ENCODE data around the gene PTPRT. TPM values are rescaled to one million over a fixed set of nuclear protein-coding genes. Genes with fewer than 3 reads are reported as not detected.

Gene PTPRT
- polyA plus RNA-seq, 2 of the 4 experiments (the other 2 are of a cell fraction), result not detected

- WGBS (ENCODE audit: missing lambda C conversion rate), result 85% methylated on average over 1 of the region's 1 CpG
- FAIRE-seq (no peak), DNase-seq (ENCODE audit: low read depth in 1 of 2, low spot score in 1 of 2) (no peak), ATAC-seq (no peak)
- no peak overlapping the region for H3K4me2 ChIP-seq
- H3K9me3 ChIP-seq, result no peaks in the 10 kb centered on the region
- H3K4me3 ChIP-seq, result no peak overlapping the region
- TF ChIP-seq, protein P1, sequence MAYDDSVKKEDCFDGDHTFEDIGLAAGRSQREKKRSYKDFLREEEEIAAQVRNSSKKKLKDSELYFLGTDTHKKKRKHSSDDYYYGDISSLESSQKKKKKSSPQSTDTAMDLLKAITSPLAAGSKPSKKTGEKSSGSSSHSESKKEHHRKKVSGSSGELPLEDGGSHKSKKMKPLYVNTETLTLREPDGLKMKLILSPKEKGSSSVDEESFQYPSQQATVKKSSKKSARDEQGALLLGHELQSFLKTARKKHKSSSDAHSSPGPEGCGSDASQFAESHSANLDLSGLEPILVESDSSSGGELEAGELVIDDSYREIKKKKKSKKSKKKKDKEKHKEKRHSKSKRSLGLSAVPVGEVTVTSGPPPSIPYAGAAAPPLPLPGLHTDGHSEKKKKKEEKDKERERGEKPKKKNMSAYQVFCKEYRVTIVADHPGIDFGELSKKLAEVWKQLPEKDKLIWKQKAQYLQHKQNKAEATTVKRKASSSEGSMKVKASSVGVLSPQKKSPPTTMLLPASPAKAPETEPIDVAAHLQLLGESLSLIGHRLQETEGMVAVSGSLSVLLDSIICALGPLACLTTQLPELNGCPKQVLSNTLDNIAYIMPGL (CRISPR knock-in tag; IDR thresholded peaks at IDR 0.05; ENCODE audit: borderline replicate concordance), result no peak
- TF ChIP-seq CHD4 (IDR thresholded peaks at IDR 0.05; ENCODE audit: borderline replicate concordance) (no peak), RFX5 (IDR thresholded peaks at IDR 0.05) (no peak), KDM5A (IDR thresholded peaks at IDR 0.05) (no peak), TFCP2L1 (CRISPR knock-in tag; IDR thresholded peaks at IDR 0.05) (no peak), SREBF2 (IDR thresholded peaks at IDR 0.05) (no peak), REST (IDR thresholded peaks at IDR 0.05) (no peak), NR3C1 (IDR thresholded peaks at IDR 0.05) (no peak), CBX8 (IDR thresholded peaks at IDR 0.05) (no peak), EHMT2 (IDR thresholded peaks at IDR 0.05; ENCODE audit: low read depth) (no peak), SMC3 (IDR thresholded peaks at IDR 0.05) (no peak), RAD21 (conservative IDR thresholded peaks at IDR 0.05 in 1 of 2, IDR thresholded peaks at IDR 0.05 in 1 of 2) (no peak), HDAC2 (IDR thresholded peaks at IDR 0.05) (no peak), CHD2 (IDR thresholded peaks at IDR 0.05; ENCODE audit: low read length, partially characterized antibody) (no peak), USF2 (IDR thresholded peaks at IDR 0.05) (no peak), MAZ (IDR thresholded peaks at IDR 0.05; ENCODE audit: borderline replicate concordance, low read depth, low read length) (no peak), CEBPB (IDR thresholded peaks at IDR 0.05) (no peak)
- TF ChIP-seq, protein P2, sequence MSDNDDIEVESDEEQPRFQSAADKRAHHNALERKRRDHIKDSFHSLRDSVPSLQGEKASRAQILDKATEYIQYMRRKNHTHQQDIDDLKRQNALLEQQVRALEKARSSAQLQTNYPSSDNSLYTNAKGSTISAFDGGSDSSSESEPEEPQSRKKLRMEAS (IDR thresholded peaks at IDR 0.05), result no peak
- TF ChIP-seq, protein P3, sequence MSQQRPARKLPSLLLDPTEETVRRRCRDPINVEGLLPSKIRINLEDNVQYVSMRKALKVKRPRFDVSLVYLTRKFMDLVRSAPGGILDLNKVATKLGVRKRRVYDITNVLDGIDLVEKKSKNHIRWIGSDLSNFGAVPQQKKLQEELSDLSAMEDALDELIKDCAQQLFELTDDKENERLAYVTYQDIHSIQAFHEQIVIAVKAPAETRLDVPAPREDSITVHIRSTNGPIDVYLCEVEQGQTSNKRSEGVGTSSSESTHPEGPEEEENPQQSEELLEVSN (IDR thresholded peaks at IDR 0.05; ENCODE audit: borderline replicate concordance, low read depth), result no peak
- POLR2A ChIA-PET, result no interaction called here
- H3K27ac ChIP-seq, result no peak overlapping the region
- CTCF ChIA-PET, result no interaction called here
- no peaks in the 10 kb centered on the region for H3K4me1 ChIP-seq
Measured at GRCh38 chr20:43015566-43015965, 174.1 kb downstream of the PTPRT start.

- CTCF ChIA-PET, result no interaction called here
- ATAC-seq (no peak), FAIRE-seq (no peak), DNase-seq (ENCODE audit: low read depth in 1 of 2, low spot score in 1 of 2) (no peak)
- POLR2A ChIA-PET, result no interaction called here
- Histone ChIP-seq H3K27ac (no peak overlapping the region), H3K4me2 (no peak overlapping the region), H3K4me3 (no peak overlapping the region), H3K9me3 (no peaks in the 10 kb centered on the region), H3K4me1 (no peaks in the 10 kb centered on the region)
- 3% methylated on average over 6 of the region's 6 CpGs for WGBS (ENCODE audit: missing lambda C conversion rate)
- TF ChIP-seq, protein P1 (CRISPR knock-in tag; IDR thresholded peaks at IDR 0.05; ENCODE audit: borderline replicate concordance), result no peak
- TF ChIP-seq USF2 (IDR thresholded peaks at IDR 0.05) (no peak), ZC3H11A (IDR thresholded peaks at IDR 0.05) (no peak), KDM5A (IDR thresholded peaks at IDR 0.05) (no peak), JUNB (IDR thresholded peaks at IDR 0.05) (no peak), MAZ (IDR thresholded peaks at IDR 0.05; ENCODE audit: borderline replicate concordance, low read depth, low read length) (no peak), POLR2A (IDR thresholded peaks at IDR 0.05; ENCODE audit: low read length) (no peak)
Measured at GRCh38 chr20:43014206-43014605, 175.5 kb downstream of the PTPRT start.

Data from A549 (cell line).